ENCODE results near the gene RBPJL. TPM values are rescaled to one million over a fixed set of nuclear protein-coding genes. Genes with fewer than 3 reads are reported as not detected.

The RBPJL gene
- total and polyA plus RNA-seq, 7 donors: 0.04 to 0.22 (median 0.04) TPM; not detected in 4

DNA sequence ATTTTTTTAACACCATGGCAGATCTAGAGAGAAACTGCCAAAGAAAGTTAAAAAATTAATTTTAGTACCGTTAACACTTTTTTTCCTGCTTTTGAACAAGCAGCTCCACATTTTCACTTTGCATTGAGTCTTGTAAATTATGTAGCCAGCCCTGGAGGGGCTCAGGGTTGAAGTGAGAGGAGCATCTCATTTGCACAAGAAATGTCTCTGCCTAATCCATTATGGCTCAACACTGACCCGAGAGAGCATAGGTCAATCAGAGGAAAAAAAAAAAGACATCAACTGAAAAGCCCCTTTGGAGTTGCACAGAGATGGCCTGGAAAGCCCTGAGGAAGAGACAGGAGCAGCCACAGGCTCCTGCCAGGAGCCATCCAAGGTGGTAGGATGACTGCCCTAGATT lies 48.0 kb upstream of the RBPJL start:
- ATAC-seq (no peak), DNase-seq (no peak)
- Histone ChIP-seq H3K4me3 (no peak overlapping the region), H3K9me3 (no peaks in the 10 kb centered on the region), H3K4me1 (peaks cover 12% of the 10 kb centered on the region), H3K27me3 (ENCODE audit: insufficient read depth in 3 of 3, low read length in 2 of 3) (peaks cover 0 to 4% (median 0%) of the 10 kb centered on the region in 3 donors), H3K36me3 (ENCODE audit: insufficient read depth in 1 of 2, low read depth in 1 of 2) (no peaks in the 10 kb centered on the region), H3K27ac (no peak overlapping the region)
- 33 to 34% (median 33%) methylated on average over 2 of the region's 2 CpGs for WGBS, 3 donors
- TF ChIP-seq, protein P1, sequence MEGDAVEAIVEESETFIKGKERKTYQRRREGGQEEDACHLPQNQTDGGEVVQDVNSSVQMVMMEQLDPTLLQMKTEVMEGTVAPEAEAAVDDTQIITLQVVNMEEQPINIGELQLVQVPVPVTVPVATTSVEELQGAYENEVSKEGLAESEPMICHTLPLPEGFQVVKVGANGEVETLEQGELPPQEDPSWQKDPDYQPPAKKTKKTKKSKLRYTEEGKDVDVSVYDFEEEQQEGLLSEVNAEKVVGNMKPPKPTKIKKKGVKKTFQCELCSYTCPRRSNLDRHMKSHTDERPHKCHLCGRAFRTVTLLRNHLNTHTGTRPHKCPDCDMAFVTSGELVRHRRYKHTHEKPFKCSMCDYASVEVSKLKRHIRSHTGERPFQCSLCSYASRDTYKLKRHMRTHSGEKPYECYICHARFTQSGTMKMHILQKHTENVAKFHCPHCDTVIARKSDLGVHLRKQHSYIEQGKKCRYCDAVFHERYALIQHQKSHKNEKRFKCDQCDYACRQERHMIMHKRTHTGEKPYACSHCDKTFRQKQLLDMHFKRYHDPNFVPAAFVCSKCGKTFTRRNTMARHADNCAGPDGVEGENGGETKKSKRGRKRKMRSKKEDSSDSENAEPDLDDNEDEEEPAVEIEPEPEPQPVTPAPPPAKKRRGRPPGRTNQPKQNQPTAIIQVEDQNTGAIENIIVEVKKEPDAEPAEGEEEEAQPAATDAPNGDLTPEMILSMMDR (IDR thresholded peaks at IDR 0.05): no peak
- intact Hi-C loops (cut with DNase I): no loop called here

DNA sequence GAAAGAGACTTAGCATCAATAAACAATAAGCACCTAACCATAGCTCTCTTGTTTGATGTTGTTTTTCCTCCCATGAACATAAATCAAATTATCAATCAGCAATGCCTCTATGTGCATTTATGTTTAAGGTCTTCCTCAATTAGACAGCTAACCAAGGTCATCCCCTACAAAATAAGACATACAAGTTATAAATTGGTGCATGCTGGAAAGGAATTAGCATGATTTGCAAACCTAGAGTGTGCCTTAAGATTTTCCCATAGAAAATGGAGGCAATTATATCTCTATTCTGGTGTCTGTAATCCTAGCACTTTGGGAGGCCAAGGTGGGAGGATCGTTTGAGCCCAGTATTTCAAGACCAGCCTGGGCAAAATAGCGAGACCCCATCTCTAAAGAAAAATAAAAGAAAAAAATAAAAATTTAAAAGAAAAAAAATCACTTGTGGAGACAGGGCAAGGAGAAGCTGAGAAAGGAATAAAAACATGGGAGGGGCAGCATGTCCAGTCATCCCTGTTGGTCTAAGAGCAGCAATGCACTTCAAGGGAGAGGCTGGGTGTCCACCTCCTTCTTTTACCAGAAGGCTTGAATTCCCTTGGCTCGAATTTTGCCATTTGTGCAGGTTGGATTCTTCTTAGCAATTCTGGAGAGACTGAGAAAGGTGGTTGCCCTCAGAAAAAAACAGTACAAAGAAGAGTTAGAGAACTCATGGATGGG lies 42.9 kb upstream of the RBPJL start:
- Histone ChIP-seq H3K4me1 (no peaks in the 10 kb centered on the region), H3K27me3 (ENCODE audit: insufficient read depth in 3 of 3, low read length in 2 of 3) (peaks cover 0 to 2% (median 0%) of the 10 kb centered on the region in 3 donors), H3K27ac (no peak overlapping the region), H3K9me3 (no peaks in the 10 kb centered on the region), H3K36me3 (ENCODE audit: insufficient read depth in 1 of 2, low read depth in 1 of 2) (no peaks in the 10 kb centered on the region), H3K4me3 (no peak overlapping the region)
- DNase-seq: no peak
- TF ChIP-seq, protein P1 (IDR thresholded peaks at IDR 0.05): no peak
- WGBS, 3 donors: 72 to 74% (median 73%) methylated on average over 3 of the region's 3 CpGs
- intact Hi-C loops (cut with DNase I): no loop called here
- no peak for ATAC-seq

DNA sequence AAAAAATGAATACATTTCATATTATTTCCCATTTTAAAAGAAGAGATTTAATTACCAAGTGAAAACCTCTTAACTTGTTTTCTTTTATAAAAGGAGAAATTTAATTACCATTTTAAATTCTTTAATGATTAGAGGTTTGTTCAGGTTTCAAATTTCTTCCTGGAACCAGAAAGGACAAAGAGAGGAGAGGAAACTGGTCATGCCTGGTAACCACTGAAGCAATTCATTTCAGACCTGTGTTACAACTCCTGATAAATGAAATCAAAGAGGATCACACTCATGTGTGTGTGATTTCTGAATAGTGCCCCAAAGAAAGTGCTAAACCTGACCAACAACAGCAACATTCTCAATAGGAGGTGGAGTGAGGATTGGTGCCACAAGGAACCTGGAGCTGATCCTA lies 39.7 kb upstream of the RBPJL start:
- no peaks in the 10 kb centered on the region for H3K27me3 ChIP-seq (ENCODE audit: insufficient read depth in 3 of 3, low read length in 2 of 3)
- H3K4me1 ChIP-seq: no peaks in the 10 kb centered on the region
- intact Hi-C loops (cut with DNase I): no loop called here
- H3K36me3 ChIP-seq (ENCODE audit: insufficient read depth in 1 of 2, low read depth in 1 of 2): no peaks in the 10 kb centered on the region
- no peaks in the 10 kb centered on the region for H3K9me3 ChIP-seq
- DNase-seq (no peak), ATAC-seq (no peak)
- H3K4me3 ChIP-seq: no peak overlapping the region
- H3K27ac ChIP-seq: no peak overlapping the region
- TF ChIP-seq, protein P1 (IDR thresholded peaks at IDR 0.05): no peak

DNA sequence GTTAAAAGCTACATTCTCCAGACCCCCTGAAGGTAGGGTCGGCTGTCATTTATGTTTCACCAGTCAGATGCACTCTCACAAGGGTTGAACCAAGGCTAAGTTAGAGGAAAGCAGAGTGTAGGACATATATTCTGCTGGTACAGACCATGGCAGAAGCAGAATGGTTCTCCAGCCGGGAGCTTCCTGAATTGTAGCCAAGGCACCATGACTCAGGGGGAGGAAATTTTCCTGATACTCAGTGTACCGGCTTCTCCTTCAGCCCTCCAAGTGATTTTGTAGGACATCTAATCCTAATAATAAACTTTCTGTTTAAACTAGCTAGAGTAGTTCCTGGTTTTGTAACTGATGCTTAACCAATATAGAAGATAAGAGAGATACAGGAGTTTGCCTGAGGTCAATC lies 38.1 kb upstream of the RBPJL start:
- intact Hi-C loops (cut with DNase I): no loop called here
- DNase-seq: no peak
- ATAC-seq: no peak
- no peak overlapping the region for H3K4me3 ChIP-seq
- H3K9me3 ChIP-seq: no peaks in the 10 kb centered on the region
- WGBS, 3 donors: 65 to 73% (median 69%) methylated on average over 3 of the region's 3 CpGs
- TF ChIP-seq, protein P1 (IDR thresholded peaks at IDR 0.05): no peak
- no peak overlapping the region for H3K27ac ChIP-seq
- H3K4me1 ChIP-seq: no peaks in the 10 kb centered on the region
- no peaks in the 10 kb centered on the region for H3K36me3 ChIP-seq (ENCODE audit: insufficient read depth in 1 of 2, low read depth in 1 of 2)
- no peaks in the 10 kb centered on the region for H3K27me3 ChIP-seq (ENCODE audit: insufficient read depth in 3 of 3, low read length in 2 of 3)

DNA sequence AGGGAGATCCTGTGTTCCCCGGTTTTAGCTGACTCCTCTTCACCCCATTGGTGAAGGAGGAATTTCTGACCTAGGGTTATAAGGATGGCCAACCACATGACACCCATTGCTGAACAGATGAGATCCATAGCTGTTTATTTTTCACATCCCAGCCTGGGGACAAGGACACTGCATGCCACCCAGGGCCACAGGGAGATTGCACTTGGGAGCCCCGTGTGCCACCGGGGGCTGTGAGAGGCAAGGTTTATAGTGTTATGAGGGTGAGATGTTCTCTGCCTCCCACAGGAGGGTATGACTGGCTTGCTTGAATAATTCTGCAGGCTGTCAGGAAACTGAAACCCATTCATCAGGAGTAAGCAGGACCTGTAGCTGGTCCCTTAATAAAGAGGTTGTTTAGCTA lies 37.6 kb upstream of the RBPJL start:
- Histone ChIP-seq H3K27ac (no peak overlapping the region), H3K9me3 (no peaks in the 10 kb centered on the region), H3K4me3 (no peak overlapping the region), H3K36me3 (ENCODE audit: insufficient read depth in 1 of 2, low read depth in 1 of 2) (no peaks in the 10 kb centered on the region), H3K27me3 (ENCODE audit: insufficient read depth in 3 of 3, low read length in 2 of 3) (no peaks in the 10 kb centered on the region), H3K4me1 (no peaks in the 10 kb centered on the region)
- DNase-seq (no peak), ATAC-seq (no peak)
- TF ChIP-seq, protein P1 (IDR thresholded peaks at IDR 0.05): no peak
- WGBS, 3 donors: 69 to 74% (median 69%) methylated on average over 3 of the region's 3 CpGs
- intact Hi-C loops (cut with DNase I): no loop called here
